Myocyte (in vitro differentiated cells): Measurements from ENCODE around the gene TOP1. TPM values are rescaled to one million over a fixed set of nuclear protein-coding genes. Genes with fewer than 3 reads are reported as not detected.
"Not testable (repeated sequence)": the region's sequence is repeated elsewhere in the genome, so short reads cannot be mapped to it uniquely, and the experiment has no call there.

ENCODE experiments used
- DNase-seq: peaks from one replicate; pipeline ENCODE4 v3.0.0-alpha.2; 2012; ENCODE audit warnings: low read depth
- total RNA-seq: library from RNA; depleted of rRNA; stranded (reverse); fragments of >200 nt; gene quantifications from 2 replicates; pipeline ENCODE4 v1.2.3, GENCODE V29; 2014

The TOP1 gene
- total RNA-seq, 1 donor from 2014 or later: 18.8 TPM

DNA sequence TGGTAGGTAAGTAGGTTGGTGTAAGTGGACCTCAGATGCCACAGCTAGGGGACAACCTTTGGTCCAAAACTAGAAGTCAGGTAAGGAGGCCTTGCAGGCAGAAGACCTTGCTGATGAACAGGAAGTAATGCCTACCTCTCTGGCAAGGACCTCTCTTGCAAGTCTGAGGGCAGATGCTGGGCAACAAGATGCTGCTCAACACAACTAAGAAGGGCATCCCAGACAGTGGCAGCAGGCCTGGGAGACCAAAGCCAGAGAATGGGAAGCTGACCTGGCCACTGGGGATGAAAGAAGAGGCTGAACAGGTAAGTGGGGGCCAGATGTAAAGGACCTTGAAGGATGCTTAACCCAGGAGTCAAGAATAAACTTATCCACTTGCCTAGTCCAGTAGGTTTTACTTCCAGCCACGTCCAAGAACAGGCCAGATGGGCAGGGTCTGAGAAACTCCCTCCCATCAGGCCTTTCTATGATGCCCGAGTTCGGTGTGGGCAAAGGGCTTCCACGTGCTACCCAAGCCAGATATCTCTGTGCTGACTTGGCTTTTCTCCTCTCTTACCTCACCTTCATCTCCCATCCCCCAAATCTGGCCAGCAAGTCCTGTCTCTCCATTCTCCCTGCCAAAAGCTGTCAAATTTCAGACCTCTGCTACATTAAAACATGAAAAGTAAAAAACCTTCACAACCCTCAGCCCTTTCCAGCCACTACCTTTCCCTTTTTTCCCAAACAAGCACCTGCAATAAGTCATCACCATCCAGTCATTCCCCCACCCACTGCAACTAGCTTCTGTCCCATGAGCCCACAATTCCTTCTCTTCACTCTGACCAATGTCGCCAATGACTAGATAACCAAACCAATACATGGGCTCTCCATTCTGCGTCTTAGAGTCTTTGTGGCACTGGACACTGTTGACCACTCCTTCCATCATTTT is 97.2 kb downstream of the TOP1 start:
- DNase-seq: no peak

DNA sequence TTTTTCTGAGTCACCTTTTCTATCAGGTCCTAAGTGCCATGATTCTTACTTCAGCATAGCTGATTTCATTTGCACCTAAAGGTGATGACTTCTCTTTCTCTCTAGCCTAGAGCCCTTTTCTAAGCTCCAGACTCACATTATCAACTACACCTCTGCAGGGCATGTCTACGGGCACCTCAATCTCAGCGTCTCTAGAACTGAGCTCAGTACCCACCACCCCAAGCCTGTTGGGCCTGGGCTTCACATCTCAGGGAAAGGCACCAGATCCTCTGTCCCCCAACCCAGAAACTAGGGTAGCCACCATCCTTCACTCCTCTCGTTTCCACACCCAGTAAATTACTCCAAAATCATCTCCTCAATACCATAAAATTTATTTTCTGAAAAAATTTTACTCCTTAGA is 98.1 kb downstream of the TOP1 start:
- DNase-seq: no peak

DNA sequence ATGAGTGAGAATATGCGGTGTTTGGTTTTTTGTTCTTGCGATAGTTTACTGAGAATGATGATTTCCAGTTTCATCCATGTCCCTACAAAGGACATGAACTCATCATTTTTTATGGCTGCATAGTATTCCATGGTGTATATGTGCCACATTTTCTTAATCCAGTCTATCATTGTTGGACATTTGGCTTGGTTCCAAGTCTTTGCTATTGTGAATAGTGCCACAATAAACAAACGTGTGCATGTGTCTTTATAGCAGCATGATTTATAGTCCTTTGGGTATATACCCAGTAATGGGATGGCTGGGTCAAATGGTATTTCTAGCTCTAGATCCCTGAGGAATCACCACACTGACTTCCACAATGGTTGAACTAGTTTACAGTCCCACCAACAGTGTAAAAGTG is 99.7 kb downstream of the TOP1 start:
- not testable (repeated sequence) for DNase-seq

DNA sequence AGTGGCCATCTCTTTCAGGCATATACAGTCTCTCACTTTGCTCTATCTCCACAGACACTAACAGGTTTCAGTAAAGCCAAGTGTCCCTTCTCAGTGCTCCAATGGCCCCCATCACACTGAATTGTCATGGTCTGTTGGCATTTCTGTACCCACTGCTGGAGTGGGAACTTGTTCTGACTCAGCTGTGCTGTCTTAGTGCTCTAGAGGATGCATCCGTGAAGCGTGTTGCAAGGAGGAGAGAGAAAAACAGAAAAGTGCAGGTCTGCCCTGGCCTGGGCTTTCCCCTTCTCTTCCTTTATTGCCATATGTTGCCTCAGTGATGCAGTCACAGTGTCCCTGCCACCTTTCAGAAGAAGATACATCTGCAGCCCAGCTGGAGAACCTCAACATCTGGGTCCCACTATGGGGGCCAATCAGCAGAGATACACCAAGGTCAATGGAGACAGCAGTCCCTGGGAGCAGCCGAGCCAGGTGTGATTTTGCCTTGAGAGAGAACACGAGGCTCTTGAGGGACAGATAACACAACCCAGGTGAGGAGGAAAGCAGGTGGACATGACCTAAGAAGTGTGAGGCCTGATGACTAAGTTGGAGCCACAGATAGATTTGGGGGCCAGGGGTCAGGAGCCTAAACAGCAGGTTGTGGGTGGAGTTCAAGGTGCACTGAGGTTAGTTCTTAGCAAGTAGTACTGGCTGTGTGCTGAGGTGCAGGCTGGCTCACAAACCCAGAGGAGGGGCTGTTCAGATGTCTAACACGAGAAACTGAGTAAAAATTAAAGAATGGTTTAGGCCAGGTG is 103.2 kb downstream of the TOP1 start:
- DNase-seq: no peak

DNA sequence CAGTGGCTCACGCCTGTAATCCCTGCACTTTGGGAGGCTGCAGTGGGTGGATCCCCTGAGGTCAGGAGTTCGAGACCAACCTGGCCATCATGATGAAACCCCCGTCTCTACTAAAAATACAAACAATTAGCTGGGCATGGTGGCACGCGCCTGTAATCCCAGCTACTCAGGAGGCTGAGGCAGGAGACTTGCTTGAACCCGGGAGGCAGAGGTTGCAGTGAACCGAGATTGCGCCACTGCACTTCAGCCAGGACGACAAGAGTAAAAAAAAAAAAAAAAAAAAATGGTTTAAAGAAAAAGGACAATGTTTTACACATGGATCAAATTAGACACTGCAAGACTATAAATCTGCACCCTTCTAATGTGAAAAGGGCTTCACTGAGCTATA is 103.8 kb downstream of the TOP1 start:
- not testable (repeated sequence) for DNase-seq

DNA sequence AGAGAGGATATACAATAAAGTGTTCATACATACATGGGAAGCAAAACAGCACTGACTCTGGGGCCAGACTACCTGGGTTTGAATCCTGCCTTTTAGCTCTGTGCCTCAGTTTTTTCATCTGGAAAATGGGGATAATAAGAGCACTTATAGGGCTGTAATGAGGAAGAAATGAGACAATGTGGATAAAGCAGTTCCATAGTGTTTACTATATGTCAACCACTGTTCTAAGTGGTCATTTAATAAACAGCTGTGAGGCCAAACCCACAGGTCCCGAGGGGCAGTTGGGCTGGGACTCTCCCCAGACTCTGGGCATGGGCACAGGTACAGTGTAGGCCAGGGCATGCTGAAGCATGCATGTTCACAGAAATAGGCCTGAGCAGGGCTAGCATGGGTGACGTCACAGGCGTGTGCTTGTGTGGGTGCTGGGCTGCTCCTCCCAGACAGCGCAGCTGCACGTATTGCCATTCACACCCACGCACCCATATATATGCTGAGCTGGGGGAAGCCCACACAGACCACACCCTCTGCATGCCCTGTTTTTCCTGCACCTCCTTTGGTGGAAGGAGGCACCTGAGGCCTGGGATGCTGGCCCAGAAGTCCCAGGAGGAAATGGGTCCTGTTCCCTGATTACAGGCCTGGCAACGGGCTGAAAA is 105.2 kb downstream of the TOP1 start:
- DNase-seq: no peak

DNA sequence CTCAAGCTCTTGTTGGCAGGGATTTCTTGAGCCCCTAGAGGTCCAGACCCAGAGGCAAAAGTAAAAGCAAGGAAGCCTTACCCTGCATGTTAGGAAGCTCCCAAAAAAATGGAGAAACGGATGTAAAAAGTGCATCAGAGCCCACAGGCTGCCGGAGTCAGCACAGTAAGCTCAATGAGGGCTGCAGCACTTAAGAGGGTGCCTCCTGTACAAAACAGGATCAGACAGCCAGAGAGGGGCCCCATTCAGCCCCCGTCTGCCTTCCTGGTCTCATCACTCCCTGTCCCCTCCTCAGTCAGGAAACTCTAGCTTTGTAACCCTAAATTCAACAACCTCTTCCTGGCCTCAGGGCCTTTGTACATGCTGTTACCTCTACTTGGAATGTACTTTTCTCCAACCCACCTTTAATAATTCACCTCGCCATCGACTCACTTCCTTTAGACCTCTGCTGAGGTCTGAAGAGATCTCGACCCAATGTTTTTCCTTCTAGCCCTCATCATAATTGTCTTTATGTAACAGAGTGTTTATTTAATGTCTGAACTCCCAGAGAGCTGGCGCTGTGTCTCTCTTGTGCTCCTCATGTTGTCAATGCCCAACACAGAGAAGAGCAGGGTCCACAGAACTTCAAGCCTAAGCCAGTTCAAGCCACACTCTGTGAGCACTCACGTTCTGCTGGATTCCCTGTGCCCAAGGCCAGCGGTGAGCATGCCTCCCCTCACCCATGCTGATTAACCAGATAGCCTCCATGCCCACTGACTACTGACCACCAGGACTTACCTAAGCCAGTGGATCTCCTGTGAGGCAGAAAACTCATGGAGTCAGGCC is 106.0 kb downstream of the TOP1 start:
- DNase-seq: no peak

DNA sequence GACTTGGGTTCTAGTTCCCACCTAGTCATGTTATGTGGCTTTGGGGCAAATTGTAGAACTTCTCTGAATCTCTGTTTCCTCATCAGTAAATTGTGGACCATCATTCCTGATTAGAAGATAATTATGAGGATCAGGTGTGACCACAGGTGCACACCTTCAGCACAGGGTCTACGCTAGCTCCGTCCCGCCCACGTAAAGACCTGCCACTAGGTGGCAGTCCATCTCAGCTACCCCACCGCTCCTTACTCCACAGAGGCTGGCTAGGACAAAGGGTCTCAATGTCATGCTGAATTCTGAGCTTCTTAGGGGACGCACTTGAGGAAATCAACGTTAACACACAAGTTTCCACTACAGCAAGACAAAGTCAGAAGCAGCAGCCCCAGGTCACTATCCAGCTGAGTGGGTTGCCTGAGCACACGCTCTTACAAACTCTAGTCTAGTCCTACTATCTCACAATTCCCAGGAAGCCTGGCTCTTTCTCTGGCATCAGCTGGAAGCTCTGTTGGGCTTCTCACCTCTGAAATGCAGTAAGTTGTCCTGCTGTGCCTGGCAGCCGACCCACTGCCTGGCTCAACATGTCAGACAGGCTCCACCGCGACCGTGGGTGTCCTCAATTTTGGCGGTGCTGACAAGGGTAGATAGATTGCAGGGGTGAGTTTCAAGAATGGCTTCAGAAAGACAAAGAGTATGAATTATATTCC is 106.7 kb downstream of the TOP1 start:
- no peak for DNase-seq

DNA sequence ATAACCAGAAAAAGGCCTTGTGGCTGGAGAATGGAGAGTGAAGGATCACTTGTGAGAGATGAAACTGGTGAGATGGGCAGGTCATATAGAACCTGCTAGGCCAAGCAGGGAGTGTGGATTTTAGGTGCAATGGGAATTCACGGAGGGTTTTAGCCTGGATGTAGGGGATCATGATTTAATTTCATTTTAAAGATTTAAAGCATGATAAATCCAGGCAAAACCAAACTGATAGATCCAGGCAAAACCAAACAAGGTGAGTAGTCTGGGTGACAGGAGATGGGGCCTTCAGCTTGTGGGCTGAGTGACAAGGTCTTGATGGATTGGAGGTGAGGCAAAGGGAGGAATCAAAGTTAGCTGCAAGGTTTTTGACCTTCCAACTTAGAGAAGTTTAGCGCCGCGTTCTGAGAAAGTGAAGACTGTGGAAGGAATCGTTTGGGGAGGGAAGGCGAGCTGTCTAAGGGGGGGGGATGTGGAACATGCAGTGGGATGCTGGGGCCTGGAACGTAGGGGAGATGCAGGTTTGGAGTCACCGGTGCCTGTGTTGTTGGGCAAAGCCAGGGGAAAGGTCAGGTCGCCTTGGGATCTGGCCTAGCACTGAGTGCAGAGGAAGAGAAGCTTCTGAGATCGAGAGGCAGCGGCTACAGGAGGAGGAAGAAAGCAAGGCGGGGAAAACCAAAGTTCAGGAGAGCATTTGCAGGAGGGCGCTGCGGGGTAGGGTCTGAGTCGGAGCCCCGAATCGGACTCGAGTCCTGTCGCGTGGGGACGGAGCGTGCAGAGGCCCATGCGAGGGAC is 107.5 kb downstream of the TOP1 start:
- DNase-seq: no peak

DNA sequence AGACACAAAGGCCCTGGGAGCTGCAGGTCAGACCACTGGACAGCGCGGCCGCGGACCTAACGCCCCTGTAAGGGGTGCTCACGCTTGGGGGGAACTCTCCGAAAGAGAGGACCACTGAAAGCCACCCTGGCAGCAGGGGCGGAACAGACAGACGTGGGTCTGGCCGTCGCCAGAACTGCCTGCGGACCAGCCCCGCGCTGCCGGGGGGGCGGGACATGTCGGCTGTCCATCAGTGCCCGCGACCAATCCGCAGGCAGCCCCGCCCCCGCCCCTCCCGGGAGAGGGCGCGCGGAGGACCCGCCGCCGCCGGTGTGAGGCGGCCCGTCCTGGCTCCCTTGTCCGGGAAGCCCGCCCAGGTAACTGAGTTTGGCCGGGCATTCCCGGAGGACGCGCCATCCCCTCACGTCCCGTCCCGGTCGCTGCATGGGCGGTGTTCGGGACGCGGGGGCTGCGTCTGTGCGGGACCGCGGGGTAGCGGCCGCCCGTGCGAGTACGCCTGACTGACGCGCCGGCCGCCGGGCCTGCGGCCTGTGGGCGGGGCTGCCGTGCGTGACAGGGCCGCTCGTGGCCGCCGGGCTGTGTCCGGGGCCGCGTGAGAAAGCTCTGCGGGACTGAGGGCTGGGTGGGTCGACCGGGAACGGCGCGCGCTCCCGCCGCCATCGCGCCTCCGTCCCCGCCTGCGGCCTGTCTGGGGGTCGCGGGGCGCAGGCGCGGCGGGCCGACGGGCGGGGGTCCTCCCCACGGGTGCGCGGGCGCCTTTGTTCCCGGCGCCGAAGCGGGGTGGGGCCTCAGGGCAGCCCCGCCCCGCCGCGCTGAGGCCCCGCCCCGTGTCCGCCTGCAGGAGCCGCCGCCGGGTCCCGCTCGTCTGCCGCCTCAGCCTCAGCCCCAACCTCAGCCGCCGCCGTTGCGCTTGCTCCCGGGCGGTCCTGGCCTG is 108.3 kb downstream of the TOP1 start, which contains the start of gene PLCG1:
PLCG1 (plus strand) TSS at position 864 of the 934 bp plus-strand sequence. CDS start 99 bp downstream, outside the sequence.
- DNase-seq: peak; percentile 84

DNA sequence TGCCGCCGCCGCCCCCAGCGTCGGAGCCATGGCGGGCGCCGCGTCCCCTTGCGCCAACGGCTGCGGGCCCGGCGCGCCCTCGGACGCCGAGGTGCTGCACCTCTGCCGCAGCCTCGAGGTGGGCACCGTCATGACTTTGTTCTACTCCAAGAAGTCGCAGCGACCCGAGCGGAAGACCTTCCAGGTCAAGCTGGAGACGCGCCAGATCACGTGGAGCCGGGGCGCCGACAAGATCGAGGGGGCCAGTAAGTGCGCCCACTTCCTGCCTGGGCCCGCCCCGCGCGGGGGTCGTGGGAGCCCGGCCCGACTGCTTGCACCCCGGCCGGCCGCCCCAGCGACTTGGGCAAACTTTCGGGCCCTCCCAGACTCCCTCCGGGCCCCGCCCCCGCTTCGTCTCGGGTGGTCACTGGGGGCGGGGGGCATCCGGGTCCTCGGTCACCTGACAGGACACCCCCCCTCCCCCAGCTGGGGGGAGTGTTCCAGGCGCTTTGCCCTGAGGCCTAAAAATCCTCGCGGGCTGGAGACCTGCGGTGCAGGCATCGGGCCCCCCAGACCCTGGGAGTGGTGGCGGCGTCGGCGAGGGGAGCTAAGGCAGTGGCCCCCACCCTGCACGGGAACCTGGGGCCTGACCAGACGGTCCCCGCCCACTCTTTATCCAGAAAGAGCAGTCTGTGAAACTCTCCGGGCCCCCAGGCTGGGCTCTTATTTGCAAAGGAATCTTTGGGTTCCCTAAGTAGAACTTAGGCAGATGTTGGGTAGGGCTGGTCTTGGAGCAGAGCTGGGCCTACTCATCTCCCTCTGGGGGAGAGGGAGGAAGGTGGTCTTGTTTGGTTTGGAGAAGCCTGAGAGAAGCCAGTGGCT is 109.2 kb downstream of the TOP1 start:
- peak; percentile 80 for DNase-seq

DNA sequence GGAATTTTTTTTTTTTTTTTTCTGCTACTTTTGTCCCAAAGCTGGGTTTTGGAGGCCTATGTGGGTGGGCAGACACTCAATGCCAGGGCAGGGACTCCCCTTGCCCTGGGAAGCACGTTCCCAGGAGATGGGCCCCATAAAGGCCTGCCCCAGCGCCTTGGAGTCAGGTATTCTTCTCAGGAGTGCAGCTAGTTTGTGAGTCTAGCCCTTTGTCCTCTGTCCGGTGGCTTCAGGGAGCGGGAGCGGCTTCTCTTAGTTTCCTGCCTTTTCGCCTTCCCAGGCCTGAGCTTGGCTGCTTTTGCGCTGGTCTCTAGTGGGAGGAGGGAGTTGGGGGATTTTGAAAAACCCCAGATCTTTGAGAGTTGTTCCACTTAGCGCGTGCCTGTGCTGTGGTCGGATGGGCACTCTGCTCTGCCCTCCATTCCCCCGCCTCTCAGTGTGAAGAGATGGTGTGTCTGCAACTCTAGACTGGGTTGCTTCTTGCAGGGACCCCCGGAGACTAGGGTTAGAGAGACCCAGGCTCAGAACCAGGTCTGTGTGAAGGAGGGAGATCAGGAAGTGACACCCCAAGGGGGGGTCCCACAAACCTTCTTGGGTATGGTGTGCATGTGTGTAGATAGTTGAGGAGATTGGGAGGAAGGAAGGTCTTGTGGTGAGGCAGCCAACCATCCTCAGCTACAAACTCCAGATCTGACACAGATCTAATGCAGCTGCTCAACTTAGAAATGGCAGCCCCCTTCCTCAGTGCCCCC is 110.0 kb downstream of the TOP1 start:
- no peak for DNase-seq

DNA sequence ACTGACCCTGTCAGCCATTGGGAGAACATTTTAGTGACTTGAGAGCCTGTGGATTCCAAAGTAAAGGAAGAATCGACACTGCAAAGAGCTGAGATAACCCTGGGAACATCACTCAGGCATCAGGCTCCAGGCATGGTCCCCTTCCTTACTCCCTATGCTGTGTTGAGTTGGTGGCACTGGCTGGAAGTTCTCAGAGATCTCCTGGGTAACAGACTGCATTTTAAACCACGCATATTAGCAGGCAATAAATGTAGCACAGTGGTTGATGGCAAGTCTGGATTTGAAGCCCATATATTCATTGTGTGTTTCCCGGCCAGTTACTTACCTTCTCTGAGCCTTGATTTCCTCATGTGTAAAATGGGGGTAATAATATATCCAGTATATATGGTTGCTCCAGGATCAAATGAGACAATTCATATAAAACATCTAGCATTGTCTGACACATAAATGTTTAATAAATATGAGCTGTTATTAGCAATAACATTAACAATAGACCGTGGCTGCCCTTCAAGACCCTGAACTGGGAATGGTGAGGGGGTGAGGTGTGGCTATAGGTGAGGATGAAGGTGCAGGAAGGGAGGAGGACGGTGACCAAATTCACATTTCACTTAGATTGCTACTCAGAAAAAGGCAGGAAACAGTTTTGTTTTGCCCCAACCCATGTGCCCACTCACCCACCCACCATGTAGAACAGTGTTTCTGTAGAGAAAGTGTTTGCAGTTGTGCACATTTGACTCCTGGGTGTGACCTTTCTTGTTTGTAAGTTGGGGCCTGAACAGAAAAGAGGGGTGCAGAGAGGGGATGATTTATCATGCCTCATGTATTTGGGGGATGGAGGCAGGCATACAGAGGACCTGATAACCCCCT is 110.8 kb downstream of the TOP1 start:
- DNase-seq: no peak

DNA sequence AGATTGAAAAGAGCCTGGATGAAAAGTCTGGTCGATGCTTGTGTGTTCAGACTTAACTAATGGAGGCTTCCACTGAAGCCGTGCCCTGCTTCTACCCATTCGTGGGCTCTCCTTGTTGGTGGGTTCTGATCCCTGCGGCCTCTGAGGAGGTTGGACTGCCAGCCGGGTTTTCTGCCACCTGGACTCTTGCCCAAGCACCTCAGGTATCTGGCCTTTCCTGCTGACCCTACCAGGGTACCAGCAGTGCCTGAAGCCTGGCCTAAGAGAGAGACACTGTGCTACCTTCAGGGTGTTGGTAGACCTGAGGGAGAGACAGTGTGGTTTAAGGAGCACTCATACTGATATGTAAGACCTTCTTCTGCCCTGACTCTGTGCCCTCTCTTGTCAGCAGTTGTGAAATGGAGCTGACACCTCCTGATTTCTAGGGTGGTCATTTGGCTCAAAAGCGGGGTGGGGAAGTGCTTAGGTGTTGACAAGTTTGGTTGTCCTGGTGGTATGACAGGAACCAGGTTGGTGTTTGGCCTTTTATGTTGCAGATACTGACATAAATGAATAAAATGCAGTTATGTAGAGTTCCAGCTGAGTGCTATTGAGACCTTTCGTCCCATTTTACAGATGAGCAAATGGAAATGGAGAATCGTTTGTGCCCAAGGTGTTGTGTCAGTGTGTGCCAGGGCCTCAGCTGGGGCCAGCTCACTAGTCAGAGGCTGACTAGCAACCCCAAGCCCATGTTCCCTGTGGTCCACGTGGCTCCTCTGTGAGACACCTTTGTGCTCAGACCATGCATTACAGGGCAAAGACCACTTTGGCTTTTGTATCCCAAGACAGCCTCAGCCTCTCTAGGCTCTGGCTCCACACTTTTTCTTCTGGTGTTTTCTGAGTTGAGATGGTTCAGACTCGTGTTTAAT is 111.9 kb downstream of the TOP1 start:
- DNase-seq: no peak
